ENCODE data around the gene PPP1R14C.
"Not testable (repeated sequence)": the region's sequence is repeated elsewhere in the genome, so short reads cannot be mapped to it uniquely, and the experiment has no call there.

The PPP1R14C gene

DNA sequence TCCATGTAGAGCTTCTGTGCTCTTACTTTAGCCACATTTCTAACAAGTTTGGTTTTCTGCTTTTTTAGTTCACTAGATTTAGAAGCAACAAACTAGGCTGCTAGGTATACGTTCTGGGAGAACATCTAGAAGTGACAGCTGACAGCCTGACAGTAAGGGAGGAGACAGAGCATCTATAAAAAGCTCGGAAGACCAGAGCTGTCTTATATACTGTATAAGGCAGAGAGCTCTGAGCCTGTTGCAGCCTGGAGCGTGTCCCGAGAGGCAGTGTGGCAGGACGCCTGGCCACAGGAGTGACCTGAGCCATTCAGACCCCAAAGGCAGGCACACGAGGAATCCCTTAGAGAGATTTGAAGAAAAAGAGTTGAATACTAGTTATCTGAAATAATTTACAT lies 24.6 kb downstream of the PPP1R14C start:
- DNase-seq (ENCODE audit: low read depth in 2 of 2): no peak

DNA sequence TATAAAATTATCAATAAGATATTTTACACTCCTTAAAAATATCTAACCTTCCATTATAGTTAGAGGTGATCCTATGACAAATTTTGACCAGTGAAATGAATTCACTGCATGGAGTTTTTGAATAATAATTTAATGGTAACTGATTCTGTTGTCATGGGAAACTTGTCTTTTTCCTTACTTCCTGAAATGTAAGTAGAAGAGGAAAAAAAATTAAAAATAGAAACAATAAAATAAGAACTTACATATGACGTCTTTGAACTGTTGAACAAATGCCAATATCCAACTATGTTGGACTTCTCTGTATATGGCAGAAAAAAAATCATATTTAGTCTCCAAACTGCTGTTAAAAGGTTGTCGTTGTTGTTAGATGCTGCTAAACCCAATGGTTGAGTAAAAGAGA lies 26.3 kb downstream of the PPP1R14C start:
- no peak for DNase-seq (ENCODE audit: low read depth in 2 of 2)

DNA sequence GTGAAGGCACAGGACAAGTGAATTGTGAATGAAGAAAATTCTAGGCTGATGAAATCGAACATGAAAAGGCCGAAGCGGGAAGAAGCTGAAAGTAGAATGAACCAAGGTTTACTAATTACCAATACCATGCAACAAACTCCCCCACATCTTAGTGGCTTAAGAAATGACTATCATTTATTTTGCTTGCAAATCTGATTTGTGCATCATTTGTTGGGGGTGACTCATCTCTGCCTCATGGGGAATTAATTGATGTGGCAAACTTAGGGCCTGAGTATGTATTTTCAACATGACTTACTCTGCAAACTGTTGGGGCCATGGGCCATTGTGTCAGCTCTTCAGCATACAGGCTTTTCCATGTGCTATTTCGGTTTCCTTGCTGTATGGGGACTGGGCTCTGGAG lies 26.8 kb downstream of the PPP1R14C start:
- no peak for DNase-seq (ENCODE audit: low read depth in 2 of 2)

DNA sequence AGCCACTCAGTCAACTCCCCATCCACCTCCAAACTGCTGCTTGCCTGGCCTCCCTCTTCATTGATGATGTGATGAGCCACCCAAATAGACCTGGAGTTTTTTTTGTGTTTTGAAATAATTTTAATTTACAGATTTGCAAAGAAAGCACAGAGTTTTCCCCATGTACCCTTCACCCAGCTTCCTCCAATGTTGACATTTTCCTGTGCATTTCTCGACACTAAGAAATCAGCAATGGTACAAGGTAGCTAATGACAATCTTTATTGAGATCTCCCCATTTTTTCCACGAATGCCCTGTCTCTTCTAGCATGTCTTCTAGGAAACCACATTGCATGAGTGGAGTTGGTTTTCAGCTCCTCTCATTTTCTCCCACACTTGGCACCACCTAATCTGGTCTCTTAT lies 30.1 kb downstream of the PPP1R14C start:
- DNase-seq (ENCODE audit: low read depth in 2 of 2): no peak

DNA sequence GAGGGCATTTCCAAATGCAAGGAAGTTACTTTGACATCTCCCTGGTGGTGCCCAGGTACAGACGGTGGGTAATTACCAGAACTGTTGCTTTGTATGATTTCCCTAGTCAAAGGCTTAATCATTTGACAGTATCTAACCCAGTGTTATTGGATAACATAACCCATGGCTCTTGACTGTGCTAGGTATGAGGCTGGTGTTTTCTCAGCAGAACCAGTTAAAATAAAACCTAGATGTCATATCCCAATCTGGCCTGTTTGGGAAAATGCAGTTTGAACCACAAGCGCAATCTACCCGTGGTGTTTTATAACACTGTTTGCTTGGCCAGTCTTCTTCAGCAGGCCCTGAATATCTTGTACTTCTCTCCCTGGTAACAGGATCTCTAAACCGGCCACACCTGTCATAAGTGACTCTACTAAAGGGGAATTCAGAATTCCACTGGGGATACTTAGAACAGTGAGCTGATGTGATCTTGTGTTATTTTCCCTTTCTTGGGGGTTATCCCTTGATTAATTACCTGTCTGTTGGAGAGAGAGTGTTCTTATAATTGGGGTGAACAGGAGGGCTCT lies 32.8 kb downstream of the PPP1R14C start:
- DNase-seq (ENCODE audit: low read depth in 2 of 2): no peak

DNA sequence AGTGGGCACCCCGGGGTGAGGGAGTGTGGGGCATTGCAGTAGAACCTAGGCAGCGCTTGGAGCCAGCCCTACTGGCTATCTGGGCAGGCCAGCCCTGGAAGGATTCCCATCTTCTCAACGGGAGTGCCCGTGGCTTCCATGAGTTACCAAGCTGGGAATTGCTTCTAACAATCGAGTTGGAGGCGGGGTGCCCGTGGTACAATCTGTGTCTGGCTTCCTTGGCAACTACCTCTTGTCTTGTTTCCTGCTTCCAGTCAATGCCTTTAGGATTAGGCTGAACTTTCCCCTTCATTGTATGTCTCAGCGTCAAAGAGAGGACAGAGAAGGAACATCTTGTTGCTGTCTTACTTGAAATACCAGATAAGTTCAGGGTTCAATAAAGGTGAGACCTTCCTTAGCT lies 33.3 kb downstream of the PPP1R14C start:
- DNase-seq (ENCODE audit: low read depth in 2 of 2): no peak

DNA sequence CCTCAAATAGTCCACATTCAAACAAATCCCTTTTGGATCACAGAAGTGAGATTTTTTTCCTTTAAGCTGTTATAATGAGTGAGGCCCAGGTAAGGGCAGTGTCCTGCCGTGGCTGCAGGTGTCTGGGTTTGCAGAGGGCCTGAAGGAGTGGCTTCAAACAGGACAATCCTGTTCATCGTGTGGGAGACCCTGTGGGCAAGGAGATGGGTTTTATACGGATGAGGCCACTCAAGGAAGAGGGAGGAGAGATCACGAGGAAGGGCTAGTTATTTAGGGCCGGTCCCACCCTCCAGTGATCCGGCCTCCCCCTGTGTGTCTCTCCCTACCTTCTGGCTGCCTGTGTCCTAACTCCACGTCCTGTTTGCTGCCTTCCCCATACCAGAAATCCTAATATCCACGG lies 33.8 kb downstream of the PPP1R14C start:
- no peak for DNase-seq (ENCODE audit: low read depth in 2 of 2)

DNA sequence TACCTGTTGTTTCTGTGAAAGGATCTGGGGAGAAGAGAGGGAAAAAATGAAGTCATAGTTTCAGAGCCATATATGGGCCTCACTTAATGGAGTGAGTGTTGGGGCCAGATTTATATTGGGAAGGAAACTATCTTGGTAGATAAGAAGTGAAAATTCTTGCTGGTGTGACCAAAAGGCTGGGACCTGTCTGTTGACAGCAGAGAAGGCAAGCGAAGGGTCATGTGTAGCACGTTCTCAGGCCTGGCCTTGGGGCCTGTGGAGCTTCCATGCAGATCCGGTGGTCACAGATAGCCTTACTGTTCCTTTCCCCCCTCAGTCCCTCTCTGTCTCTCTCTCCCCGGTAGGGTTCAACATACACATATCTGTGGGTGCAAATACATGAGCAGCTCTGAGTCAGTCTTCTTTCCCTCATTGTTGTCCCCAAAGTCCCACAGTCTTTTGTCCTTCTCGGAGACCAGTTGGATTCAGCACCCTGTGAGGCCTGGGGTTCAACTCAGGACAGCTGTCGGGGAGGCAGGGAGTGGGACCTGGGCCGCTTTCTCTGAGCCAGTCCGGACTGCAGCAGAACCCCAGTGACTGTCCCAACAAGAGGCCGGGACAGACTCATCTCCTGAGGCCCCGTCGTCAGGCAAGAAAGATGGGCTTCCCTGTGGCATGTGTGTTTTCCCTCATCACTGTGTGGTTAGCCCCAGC lies 34.6 kb downstream of the PPP1R14C start:
- no peak for DNase-seq (ENCODE audit: low read depth in 2 of 2)

DNA sequence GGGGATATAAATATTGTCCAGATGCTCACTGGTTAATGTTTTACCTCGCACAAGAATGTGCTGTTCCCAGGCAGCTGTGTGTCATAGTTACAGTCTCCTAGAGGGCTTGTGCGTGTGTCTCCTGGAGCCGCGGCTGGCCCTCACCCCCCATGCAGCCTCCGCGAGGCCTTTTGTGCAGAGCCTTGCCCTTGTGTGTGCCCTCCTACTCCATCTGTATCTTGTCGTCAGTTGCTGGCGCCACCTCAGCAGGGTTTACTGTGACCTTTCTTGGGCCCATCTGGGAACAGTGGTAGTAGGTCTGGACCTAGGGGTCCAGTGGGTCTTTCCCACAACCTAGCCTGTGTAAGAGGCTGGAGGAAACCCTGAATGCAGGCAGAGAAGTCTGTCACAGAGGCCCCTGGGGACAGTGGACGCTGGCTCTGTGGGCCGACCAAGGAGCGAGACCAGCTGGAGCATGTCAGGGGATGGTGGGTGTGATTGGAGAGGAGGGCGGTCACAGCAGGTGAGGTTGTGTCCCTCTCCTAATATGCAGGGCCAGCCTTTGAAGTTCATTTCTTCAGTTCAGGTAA lies 35.2 kb downstream of the PPP1R14C start:
- no peak for DNase-seq (ENCODE audit: low read depth in 2 of 2)

DNA sequence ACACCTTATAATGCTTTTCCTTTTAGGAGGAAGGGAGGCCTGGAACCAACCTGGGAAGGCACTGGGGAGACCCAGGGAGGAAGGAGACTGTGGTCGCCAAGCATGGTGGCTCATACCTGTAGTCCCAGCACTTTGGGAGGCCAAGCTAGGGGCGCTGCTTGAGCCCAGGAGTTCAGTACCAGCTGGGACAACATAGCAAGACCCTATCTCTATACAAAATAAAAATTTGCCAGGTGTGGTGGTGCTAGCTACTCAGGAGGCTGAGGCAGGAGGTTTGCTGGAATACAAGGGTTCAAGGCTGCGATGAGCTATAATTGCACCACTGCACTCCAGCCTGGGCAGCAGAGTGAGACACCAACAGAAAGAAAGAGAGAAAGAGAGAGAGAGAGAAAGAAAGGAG lies 36.2 kb downstream of the PPP1R14C start:
- DNase-seq (ENCODE audit: low read depth in 2 of 2): no peak

DNA sequence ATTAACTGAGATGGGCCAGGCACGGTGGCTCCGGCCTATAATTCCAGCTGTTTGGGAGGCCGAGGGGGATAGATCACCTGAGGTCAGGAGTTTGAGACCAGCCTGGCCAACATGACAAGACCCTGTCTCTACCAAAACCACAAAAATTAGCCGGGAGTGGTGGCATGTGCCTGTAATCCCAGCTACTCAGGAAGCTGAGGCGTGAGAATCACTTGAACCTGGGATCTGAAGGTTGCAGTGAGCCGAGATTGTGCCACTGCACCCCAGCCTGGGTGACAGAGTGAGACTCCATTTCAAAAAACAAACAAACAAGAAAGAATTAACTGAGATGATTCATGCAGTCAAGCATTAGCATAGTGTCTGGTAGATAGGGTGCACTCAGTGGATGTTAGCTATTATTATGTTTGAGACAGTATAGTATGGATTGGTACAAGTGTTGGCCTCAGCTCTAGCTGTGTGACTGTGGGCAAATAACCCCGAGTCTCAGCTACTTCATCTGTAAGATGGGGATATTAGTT lies 37.1 kb downstream of the PPP1R14C start:
- not testable (repeated sequence) for DNase-seq (ENCODE audit: low read depth in 2 of 2)

DNA sequence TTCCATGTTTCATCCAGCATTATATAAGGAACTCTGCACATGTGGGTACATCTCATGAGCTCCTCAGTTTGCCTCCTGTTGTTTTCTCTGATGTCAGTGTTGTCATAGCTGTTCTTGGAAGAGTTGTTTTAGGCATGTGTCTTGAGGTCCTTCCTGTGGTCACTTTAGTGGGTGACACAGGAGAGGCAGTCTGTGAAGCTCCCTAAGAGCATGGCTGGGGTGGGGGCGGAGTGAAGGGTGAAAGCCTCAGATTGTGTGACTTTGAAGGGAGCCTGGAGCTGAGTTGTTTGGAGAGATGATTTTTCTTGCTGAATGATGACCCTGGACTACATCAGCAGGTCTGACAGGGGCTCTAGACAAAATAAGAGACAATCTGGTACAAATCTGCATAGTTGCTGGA lies 37.7 kb downstream of the PPP1R14C start:
- DNase-seq (ENCODE audit: low read depth in 2 of 2): no peak

DNA sequence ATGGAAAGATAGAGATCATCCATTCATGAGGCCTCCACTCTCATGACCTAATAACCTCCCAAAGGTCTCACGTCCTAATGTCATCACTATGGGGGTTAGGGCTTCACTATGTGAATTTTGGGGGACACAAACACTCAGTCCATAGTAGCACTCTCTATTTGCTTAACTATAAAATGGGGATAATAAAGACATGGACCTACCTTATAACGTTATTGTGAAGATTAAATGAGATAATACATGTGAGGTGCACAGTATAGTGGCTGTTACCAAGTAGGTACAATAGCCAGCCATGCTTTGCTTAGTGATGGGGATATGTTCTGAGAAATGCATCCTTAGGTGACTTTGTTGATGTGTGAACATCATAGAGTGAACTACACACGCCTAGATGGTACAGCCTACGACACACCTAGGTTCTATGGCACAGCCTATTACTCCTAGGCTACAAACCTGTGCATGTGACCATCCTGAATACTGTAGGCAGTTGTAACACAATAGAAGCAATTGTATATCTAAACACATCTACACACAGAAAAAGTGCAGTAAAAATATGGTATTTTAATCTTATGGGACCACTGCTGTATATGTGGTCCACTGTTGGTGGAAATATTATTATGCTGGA lies 39.7 kb downstream of the PPP1R14C start:
- DNase-seq (ENCODE audit: low read depth in 2 of 2): no peak

DNA sequence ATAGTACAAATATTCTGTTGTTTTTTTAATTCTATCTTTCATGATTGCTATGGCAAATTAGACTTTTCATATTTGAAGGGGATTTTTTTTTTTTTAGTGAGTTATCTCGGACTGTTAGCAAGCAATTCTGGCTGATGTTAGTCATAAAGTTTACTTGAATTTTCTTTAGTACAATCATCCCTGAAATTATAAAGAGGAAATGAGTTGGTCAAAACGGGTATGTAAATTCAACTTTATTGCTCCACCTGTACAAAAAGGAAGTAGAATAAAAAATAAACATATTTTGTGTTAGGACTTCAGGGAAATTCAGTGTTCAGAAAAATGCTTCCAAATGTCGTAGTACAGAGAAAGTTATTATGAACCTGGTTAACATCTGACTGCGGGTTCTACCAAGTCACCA lies 40.3 kb downstream of the PPP1R14C start:
- DNase-seq (ENCODE audit: low read depth in 2 of 2): no peak

DNA sequence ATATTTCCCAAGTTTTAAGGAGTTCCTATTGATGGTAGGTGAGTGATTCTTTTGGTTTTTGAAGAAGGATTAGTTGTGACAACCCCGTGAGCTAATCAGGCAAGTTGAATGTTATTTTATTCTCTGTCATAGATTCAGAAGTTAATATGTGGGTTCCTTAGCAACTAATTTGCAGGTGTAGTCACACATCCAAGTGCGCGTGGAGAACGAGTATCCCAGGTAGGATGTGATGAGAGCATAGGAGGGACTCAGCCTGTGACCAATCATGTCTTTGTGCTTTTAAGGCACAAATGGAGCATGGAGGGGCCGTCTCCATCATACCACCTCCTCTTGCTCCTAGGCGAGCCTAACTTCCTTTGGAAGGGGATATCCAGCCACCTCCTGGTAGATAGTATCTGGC lies 41.1 kb downstream of the PPP1R14C start:
- DNase-seq (ENCODE audit: low read depth in 2 of 2): no peak

DNA sequence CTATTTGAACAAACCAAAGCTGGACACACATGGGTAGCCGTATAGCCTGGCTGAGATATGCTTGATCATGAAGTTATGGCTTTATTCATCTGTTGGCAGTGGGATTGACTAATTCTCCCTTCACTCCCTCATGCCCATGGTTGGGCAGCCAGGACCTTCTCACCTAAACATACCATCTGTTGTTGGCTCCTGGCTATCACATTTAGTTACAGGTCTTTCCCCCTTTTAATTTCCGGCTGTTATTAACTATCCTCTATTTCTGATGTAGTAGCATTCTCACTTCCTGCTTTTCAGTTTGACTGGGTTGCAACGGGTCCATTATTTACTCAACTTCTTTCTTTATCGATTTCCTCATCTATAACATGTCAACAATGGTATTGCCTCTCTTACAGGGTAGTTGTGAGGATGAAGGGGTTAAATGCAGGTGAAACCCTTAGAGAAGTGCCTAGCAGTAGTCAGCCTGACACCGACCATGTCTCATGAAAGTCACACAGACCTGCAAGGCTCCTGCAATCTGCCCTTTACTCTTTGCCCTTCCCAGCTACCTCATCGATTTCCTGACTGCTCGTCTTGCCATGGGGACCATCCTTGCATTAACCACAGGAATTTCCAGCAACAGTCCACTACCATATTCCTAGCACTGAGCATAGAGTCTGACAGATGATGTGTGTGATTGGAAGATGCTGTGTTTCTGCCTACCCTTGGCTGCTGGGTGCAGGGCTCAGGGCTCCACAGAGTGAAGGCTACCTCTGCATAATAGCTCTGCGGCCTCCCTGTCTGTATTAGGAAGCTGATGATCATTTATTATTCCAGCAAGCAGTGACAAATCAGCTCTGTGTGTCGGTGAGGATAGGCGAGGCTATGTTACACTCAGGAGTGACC lies 42.2 kb downstream of the PPP1R14C start:
- DNase-seq (ENCODE audit: low read depth in 2 of 2): no peak

DNA sequence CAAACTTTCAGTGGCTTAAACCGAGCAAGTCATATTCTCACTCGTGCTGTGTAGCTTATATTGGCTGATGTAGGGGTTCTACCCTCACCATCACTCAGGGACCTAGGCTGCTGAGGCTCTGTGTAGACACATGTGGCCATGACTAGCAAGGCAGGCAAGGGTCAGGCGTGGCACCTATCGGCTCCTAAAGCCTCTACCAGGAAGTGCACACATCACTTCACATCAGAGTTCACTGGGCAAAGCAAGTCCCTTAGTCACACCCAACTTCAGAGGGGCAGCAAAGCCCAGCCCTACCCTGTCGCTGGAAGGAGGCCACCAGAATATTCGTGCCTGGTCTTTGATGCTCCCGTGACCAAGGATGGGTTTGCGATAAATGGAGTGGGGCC lies 42.9 kb downstream of the PPP1R14C start:
- DNase-seq (ENCODE audit: low read depth in 2 of 2): no peak

DNA sequence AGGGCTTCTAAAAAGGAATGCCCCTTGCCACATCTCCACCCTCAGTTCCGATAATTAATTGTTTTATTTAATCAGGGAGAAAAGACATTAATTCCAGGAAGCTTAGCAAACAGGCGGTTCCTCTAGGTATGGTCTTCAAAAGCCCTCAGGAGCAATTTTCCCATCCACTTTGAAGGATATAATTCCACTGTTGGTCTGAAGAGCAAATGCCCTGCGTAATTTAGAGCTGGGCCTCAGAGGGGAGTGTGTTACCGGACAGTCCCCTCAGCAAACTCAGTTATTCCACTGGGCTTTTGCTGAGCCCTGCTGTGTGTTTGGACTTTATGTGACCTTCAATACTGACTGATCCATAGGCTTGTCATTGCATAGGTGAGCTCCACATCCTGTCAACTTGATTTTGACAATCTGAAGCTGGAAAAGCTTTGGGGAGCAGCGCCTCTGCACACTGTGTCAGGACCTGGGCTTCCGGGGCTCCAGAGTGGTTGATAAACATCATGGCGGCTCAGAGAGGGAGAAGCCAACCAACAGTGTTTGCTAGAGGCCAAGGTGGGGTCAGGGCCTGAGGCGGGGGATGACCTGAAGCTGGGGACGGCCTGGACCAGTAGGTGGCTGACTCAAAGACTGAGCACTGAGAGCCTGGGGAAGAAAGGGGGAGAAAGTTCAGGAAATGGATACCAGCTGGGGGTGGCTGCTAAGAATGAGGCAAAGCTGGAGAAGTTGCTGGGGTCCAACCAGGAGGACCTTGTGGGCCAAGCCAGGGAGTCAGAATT lies 43.5 kb downstream of the PPP1R14C start:
- DNase-seq (ENCODE audit: low read depth in 2 of 2): no peak

DNA sequence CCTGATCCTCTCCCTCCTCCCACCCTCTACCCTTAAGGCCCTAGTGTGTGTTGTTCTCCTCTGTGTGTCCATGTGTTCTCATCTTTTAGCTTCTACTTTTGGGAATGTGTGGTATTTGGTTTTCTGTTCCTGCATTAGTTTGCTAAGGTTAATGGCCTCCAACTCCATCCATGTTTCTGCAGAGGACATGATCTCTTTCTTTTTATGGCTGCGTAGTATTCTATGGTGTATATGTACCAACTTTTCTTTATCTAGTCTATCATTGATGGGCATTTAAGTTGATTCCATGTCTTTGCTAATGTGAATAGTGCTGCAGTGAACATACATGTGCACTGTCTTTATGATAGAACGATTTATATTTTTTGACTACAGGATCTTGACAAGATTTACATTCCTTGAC lies 44.6 kb downstream of the PPP1R14C start:
- DNase-seq (ENCODE audit: low read depth in 2 of 2): not testable (repeated sequence)

DNA sequence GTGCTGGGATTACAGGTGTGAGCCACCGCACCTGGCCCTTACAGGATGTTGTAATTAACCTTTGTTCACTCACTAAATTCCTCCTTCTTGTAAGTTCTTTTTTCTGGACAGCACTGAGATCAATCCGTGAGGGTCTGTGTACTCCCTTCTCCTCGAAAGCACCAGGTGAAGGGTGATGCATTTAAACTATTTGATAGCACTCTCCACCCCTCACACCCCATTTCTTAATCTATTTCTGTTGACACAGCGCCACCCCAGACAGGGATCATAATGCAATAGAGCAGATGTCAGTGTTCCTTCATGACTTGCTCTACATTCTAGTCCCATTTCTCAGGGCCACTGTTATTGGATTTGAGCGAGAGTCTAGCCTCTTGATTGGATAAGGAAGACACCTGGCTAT lies 46.3 kb downstream of the PPP1R14C start:
- DNase-seq (ENCODE audit: low read depth in 2 of 2): no peak

DNA sequence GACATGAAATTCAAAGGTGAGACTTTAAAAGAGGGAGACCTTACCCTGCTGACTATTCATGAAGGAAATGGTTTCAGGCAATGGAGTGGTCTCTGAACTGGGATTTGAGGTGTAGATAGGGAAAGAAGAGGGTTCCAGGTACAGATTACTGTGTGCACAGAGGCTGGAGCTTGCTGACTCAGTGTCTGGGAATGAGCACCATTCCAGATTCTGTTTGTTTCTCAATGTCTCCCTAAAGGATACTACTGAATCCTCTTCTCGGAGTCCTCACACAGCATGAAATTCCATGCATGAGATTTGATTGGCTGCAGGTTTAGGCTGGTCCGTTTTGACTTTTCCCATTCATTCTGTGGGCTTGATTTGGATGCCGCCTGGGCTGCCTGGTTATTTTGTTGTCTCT lies 49.0 kb downstream of the PPP1R14C start:
- no peak for DNase-seq (ENCODE audit: low read depth in 2 of 2)
